NCI-H2029 (cell line): ENCODE results near the gene PRKCE.

ENCODE experiments used
- DNase-seq: peaks from one replicate; lab custom pipeline; 2025; lab: John Stamatoyannopoulos, UW

PRKCE gene

DNA sequence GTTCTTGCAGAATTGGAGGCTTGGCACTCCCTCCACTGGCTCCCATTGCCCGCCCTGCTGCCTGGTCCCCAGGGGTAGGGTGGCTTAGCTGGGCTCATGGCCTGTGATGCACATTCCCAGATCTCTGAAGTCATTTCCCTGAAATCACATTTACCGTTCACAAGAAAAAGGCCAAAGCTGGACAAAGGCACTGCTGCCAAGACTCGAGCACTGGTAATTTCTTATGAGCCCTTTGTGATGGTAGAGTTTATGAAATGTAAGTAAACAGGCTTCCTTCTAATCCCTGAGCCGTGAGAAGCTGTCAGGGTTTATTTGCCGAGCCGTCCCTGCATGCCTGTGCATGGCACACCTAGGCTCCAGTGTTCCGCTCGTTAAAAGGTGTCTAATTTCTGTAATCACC lies 398.6 kb downstream of the PRKCE start:
- DNase-seq: no peak

GRCh38 chr2:46050489-46050888 lies 399.0 kb downstream of the PRKCE start:
- DNase-seq: no peak

- no peak for DNase-seq
Observed at GRCh38 chr2:46051085-46051484, 399.6 kb downstream of the PRKCE start.

DNA sequence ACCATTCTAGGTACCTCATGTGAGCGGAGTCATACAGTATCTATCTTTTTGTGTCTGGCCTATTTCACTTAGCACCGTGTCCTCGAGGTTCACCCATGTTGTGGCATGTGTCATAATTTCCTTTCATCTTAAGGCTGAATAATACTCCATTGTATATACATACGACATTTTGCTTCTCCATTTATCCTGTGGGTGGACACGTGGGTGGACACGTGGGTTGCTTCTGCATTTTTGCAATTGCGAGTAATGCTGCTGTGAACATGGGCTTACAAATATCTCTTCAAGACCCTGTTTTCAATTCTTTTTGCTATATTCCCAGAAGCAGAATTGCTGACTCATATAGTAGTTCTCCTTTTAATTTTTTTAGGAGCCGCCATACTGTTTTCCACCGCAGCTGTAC lies 402.1 kb downstream of the PRKCE start:
- no peak for DNase-seq

DNA sequence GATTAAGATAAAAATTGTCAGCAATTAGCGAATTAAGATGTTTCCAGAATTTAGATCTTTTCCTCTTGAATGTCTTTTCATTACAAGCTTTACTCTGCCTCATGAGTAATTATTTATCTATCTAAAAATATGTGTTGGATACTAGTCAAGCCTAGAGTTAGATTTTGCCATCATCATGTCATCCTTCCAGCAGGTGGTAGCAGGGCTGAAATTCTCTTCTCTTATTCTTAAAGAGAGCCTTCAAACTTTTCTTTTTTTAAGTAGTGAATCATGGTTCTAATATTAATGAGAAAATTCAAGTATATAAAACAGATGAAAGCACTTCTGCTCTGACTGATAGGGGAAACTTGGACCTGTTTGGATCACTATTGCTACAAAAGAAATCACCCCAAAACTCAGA lies 405.1 kb downstream of the PRKCE start:
- no peak for DNase-seq

DNA sequence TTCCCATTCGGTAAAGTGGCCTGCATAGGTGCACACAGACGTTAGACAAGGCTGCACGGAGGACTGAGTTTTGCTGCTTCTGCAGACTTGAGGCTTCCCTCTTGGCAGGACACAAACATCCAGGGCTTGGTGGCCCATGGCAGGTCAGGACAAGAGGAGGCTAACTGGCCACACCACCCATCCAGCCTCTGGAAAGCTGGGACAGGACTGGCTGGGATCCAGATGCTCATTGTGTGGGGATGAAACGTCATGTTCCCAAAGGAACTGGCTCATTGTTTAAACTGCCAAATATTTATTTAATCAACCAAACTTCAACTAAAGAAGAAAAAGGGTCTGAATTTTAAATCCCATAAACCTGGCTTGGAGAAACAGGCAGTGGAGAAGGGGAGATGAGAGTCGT lies 406.7 kb downstream of the PRKCE start:
- no peak for DNase-seq

DNA sequence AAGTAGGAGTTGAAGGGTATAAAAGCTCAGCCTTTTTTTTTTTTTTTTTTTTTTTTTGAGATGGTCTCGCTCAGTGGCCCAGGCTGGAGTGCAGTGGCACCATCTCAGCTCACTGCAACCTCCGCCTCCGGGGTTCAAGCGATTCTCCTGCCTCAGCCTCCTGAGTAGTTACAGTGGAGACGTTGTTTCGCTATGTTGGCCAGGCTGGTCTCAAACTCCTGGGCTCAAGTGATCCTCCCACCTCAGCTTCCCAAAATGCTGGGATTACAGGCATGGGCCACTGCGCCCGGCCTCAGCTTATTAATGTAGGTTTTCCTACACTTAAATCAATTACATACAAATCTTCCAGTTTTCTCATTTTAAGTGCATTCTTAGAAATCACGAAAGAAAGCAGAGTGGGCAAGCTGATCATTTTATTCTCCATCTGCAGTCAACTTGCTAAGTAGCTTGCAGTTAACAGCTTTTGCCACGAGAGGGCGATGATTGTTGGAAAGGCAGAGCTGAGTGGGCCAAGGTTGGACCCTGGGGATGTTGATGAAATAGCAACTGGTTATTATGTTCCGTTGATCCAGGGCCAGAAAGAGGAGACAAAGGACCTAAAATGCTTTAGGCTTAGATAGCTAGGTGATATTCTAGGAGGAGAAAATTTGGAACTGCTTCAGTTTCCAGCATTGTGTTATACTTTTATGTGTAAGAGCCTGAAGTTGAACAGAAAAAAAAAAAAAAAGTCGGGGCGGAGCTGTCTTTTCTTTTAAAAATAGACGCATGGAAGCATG lies 411.4 kb downstream of the PRKCE start:
- peak; percentile 66 for DNase-seq

DNA sequence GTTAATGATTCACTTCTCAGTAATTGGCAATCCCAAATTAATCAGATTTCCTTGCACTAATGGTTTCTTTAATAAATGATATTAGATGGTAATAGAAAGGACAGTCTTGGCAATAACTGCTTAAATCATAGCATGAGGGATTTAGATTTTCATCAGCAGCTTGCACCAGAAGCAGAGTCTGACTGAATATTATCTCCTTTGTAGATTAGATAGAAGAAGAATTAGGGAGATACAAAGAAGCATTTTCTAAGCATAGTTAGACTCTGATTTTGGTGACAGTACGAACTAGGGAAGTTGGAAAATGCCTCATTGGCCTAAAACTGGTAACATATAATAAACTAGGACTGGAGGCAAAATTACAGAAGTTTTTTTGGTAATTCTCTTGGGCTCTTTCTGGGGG lies 412.9 kb downstream of the PRKCE start:
- DNase-seq: no peak

DNA sequence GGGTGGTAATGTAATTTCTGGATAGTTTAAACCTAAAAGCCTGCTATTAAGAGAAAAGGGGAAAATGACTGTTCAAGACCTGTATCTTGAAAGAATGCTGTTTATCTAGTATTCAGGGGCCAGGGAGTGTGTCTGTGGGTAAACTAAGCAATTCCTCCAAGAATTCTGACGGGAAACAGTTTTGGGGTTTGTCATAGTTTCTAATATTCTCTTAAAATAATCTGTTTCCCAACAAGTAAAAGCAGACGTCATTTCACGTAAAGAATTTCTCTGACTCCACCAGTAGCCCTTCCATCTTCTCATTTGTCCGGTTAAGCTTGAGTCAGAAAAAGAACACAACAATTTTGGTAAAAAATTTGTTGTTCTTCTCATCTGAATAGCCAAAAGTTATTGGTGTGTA lies 413.7 kb downstream of the PRKCE start:
- DNase-seq: no peak

GRCh38 chr2:46066116-46066515 lies 414.6 kb downstream of the PRKCE start:
- no peak for DNase-seq

DNA sequence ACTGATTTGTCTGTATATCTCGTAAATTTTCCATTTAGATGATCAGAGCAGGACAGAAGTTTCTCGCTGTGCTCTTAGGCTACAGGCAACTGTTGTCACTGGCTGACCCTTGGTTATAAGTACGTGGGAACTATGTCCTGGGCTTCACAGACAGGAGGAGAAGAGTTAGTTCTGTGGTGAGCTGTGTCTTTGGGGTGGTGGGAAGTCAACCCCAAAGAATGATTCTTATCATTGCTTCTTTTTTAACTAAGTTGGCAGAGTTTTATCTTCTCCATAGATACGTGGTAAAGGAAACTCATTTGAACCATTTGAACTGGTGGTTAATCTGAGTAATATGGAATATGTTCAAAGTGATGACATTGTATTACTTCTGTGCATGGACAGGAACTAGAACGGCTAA lies 415.1 kb downstream of the PRKCE start:
- no peak for DNase-seq

DNA sequence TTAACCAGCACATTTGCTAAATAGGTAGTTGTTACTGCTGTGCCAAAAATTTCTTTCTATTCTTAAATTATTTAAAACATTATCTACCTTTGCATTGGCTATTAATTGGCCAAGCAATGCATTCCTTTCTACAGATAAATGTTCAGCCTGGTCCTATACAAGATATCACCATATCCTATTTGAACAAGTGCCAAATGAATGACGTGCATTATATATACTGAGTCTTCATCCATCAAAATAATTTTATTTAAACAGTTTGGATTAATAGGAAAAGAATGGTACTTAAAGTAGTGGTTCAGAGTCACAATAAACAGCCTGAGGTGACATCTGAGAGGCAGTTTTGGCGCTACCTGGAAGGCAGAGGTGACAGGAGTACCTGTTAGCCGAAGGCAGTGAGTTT lies 415.6 kb downstream of the PRKCE start:
- DNase-seq: no peak

- DNase-seq: no peak
Observed at GRCh38 chr2:46067501-46068305, 416.2 kb downstream of the PRKCE start.

GRCh38 chr2:46068636-46069035 lies 417.2 kb downstream of the PRKCE start:
- DNase-seq: no peak

DNA sequence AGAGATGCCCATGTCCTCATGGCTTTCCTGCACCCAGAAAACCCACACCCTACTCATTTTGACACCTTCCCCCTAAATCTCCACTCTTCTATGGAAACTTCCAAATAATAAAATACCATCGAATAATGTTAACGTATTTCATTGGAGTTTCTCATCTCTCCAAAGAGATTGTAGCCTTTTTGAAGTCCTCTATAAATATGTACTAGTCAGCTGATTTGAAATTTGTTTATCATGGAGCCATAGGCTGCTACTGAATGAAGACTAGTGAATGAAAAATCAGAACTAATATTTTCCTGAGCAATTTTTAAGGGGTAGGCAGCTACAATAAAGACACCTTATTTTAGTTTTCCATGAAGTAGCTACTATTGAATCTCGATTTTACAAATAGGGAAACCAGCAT lies 419.6 kb downstream of the PRKCE start:
- DNase-seq: no peak

DNA sequence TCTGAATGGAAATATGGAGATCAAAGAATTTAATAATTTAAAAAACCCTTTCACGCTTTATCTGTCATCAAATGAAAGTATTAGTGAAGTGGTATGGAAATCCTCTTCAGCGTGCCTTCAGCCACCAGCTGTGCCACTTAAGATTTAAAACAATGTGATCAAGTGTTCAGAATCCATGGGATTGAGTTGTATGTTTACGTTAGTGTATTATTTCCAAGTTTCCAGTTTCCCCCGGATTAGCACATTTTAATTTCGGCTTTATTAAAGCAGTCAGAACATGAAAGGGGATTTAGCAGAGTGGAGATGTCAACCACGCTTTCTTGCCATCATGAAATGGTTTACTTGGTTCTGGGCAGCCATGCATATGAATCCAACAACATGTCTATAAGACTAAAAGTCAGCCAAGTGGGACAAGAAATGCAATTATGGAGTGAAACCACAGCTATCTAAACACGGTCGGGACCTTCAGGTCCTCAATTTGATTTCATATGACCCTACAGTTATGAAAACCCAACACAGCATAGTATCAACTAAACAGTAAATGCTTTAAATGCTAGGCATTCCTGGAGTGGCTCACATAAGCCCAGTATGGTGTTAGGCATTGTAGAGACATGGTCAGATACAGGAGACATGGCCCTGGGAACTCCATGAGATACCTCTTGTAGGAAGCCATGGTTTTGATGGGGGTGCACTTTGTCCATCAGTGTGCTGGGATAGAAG lies 420.8 kb downstream of the PRKCE start:
- DNase-seq: no peak

DNA sequence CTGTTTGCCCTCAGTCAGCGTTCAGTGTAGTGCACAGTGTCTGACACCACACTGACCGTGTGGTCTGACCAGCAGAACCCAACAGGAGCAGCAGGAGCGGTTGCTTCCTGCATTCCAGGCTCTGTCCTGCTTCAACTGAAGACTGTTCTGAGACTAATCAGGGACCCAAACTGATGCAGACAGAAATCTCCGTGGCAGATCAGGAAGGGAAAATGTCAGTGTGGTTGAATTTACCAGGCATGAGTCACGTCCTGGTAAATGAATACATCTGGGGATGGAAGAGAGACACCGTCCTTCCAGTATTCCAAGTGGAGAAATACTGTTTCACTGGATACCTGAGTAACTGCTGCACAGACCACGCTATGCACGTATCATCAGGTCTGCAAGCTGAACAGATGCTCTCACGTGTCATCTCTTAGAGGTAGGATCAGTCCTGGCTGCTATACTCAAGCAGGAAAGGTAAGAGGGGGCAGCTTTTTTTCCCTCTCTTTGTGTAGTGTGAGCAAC lies 422.1 kb downstream of the PRKCE start:
- DNase-seq: no peak

GRCh38 chr2:46074501-46074900 lies 423.0 kb downstream of the PRKCE start:
- DNase-seq: no peak

GRCh38 chr2:46075848-46076247 lies 424.4 kb downstream of the PRKCE start:
- DNase-seq: no peak

GRCh38 chr2:46076251-46076650 lies 424.8 kb downstream of the PRKCE start:
- DNase-seq: no peak

DNA sequence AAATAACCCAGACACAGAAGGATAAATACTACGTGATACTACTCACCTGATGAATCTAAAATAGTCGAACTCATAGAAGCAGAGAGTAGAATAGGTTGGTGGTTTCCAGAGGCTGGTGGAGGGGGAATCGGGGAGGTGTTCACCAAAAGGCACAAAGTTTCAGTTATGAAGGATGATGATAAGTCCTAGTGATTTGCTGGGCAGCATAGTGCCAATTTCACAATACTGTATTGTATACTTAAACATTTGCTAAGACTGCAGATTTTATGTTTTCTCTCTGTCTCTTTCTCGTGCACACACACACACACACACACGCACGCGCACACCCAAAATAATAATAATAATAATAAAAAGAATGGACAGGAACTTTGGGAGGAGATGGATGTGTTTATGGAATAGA lies 425.4 kb downstream of the PRKCE start:
- DNase-seq: no peak

GRCh38 chr2:46077522-46078107 lies 426.1 kb downstream of the PRKCE start:
- DNase-seq: no peak
